ENCODE measurements around the gene BPIFA1. TPM values are rescaled to one million over a fixed set of nuclear protein-coding genes. Genes with fewer than 3 reads are reported as not detected.

Gene BPIFA1
- total and polyA plus RNA-seq, 12 donors, result not detected

- Histone ChIP-seq H3K27me3 (no peaks in the 10 kb centered on the region), H3K9me3 (replicated peaks in 1 of 3) (no peaks in the 10 kb centered on the region), H3K27ac (no peak overlapping the region), H3K4me3 (no peak overlapping the region), H3K4me1 (replicated peaks in 1 of 2) (no peaks in the 10 kb centered on the region), H3K36me3 (replicated peaks in 1 of 2) (no peaks in the 10 kb centered on the region)
- TF ChIP-seq, protein P1, sequence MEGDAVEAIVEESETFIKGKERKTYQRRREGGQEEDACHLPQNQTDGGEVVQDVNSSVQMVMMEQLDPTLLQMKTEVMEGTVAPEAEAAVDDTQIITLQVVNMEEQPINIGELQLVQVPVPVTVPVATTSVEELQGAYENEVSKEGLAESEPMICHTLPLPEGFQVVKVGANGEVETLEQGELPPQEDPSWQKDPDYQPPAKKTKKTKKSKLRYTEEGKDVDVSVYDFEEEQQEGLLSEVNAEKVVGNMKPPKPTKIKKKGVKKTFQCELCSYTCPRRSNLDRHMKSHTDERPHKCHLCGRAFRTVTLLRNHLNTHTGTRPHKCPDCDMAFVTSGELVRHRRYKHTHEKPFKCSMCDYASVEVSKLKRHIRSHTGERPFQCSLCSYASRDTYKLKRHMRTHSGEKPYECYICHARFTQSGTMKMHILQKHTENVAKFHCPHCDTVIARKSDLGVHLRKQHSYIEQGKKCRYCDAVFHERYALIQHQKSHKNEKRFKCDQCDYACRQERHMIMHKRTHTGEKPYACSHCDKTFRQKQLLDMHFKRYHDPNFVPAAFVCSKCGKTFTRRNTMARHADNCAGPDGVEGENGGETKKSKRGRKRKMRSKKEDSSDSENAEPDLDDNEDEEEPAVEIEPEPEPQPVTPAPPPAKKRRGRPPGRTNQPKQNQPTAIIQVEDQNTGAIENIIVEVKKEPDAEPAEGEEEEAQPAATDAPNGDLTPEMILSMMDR (IDR thresholded peaks at IDR 0.05), result no peak
- no peak for TF ChIP-seq POLR2A (IDR thresholded peaks at IDR 0.05)
- intact Hi-C loops (cut with DNase I), result no loop called here
- WGBS, 4 donors, result 89 to 100% (median 90%) methylated on average over 1 to 8 of the region's 8 CpGs
- DNase-seq, result no peak
Measured at GRCh38 chr20:33282196-33282934, 46.6 kb downstream of the BPIFA1 start.

GRCh38 chr20:33282991-33283555 lies 47.3 kb downstream of the BPIFA1 start, which contains the start of gene BPIFB1:
BPIFB1 (plus strand) TSS chr20:33283214; CDS start chr20:33286074, 2,860 bp downstream.
- Histone ChIP-seq H3K9me3 (replicated peaks in 1 of 3) (no peaks in the 10 kb centered on the region), H3K27me3 (no peaks in the 10 kb centered on the region), H3K27ac (no peak within 1 kb of the TSS), H3K36me3 (replicated peaks in 1 of 2) (no peaks in the 10 kb centered on the region), H3K4me3 (no peak within 1 kb of the TSS), H3K4me1 (replicated peaks in 1 of 2) (no peaks in the 10 kb centered on the region)
- intact Hi-C loops (cut with DNase I), result no loop called here
- 83 to 88% (median 85%) methylated on average over 10 to 13 of the region's 13 CpGs for WGBS, 4 donors
- no peak for DNase-seq
- no peak for TF ChIP-seq POLR2A (IDR thresholded peaks at IDR 0.05)
- TF ChIP-seq, protein P1 (IDR thresholded peaks at IDR 0.05), result no peak

- intact Hi-C loops (cut with DNase I), result no loop called here
- Histone ChIP-seq H3K27ac (no peak overlapping the region), H3K4me3 (no peak overlapping the region), H3K9me3 (replicated peaks in 1 of 3) (no peaks in the 10 kb centered on the region), H3K27me3 (no peaks in the 10 kb centered on the region), H3K36me3 (replicated peaks in 1 of 2) (no peaks in the 10 kb centered on the region), H3K4me1 (replicated peaks in 1 of 2) (no peaks in the 10 kb centered on the region)
- WGBS, 4 donors, result 71 to 81% (median 77%) methylated on average over 3 to 4 of the region's 4 CpGs
- DNase-seq, result no peak
- no peak for TF ChIP-seq POLR2A (IDR thresholded peaks at IDR 0.05)
- TF ChIP-seq, protein P1 (IDR thresholded peaks at IDR 0.05), result no peak
Measured at GRCh38 chr20:33284284-33284683, 48.5 kb downstream of the BPIFA1 start.

DNA sequence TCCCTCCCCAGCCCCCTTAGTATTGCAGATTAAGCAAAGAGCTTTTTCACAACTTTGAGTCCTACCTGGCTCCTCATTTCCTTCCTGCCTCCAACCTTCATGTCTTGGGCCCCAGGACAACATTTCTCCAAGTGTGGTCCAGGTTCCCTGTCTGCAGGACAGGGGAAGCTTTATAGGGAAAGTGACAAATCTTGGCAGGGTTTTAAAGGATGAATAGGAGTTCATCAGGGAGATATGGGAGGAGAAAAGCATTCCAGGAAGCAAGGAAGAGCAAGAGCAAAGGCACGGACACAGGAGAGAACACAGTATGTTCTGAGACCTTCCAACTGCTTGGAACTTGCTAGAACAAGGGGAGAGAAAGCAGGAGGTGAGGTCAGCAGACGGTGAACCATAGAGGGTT lies 49.1 kb downstream of the BPIFA1 start:
- H3K36me3 ChIP-seq (replicated peaks in 1 of 2), result no peaks in the 10 kb centered on the region
- H3K27me3 ChIP-seq, result no peaks in the 10 kb centered on the region
- WGBS, 4 donors, result 68 to 80% (median 73%) methylated on average over 2 of the region's 2 CpGs
- H3K4me1 ChIP-seq (replicated peaks in 1 of 2), result no peaks in the 10 kb centered on the region
- no peak overlapping the region for H3K4me3 ChIP-seq
- no peak for TF ChIP-seq POLR2A (IDR thresholded peaks at IDR 0.05)
- TF ChIP-seq, protein P1 (IDR thresholded peaks at IDR 0.05), result no peak
- intact Hi-C loops (cut with DNase I), result no loop called here
- DNase-seq, result no peak
- no peaks in the 10 kb centered on the region for H3K9me3 ChIP-seq (replicated peaks in 1 of 3)
- H3K27ac ChIP-seq, result no peak overlapping the region
